ENCODE results near the gene MAP3K10. TPM values are rescaled to one million over a fixed set of nuclear protein-coding genes. Genes with fewer than 3 reads are reported as not detected.

The MAP3K10 gene
- total and polyA plus RNA-seq, 2 donors from 2014 or later, result 15.0 to 17.3 TPM

- Histone ChIP-seq H3K9ac (ENCODE audit: low read length in 3 of 3) (no peak overlapping the region), H3K27ac (ENCODE audit: low read depth in 2 of 2, low read length in 2 of 2) (no peak overlapping the region), H3K27me3 (ENCODE audit: control insufficient read depth, insufficient read depth, low read length) (no peaks in the 10 kb centered on the region), H3K4me3 (ENCODE audit: low read length in 3 of 3) (no peak overlapping the region), H3K4me1 (ENCODE audit: control insufficient read depth in 2 of 3, insufficient read depth in 2 of 3, low read depth in 1 of 3, low read length in 3 of 3) (peaks cover 0 to 10% (median 6%) of the 10 kb centered on the region in 3 donors), H3K36me3 (ENCODE audit: control insufficient read depth in 2 of 3, insufficient read depth in 3 of 3, low read length in 3 of 3) (peaks cover 4 to 49% (median 30%) of the 10 kb centered on the region in 3 donors), H3K9me3 (ENCODE audit: control insufficient read depth in 2 of 3, insufficient read depth in 1 of 3, low read length in 3 of 3) (no peaks in the 10 kb centered on the region)
- no peak for TF ChIP-seq CTCF (IDR thresholded peaks at IDR 0.05; ENCODE audit: borderline replicate concordance, extremely low read depth, insufficient read depth)
- intact Hi-C loops (cut with DNase I), result no loop called here
- no peak for FAIRE-seq
- no peak for DNase-seq
These were observed 49.1 kb downstream of the MAP3K10 start for GRCh38 chr19:40240332-40240731.

- peaks cover 0 to 12% (median 10%) of the 10 kb centered on the region in 3 donors for H3K4me1 ChIP-seq (ENCODE audit: control insufficient read depth in 2 of 3, insufficient read depth in 2 of 3, low read depth in 1 of 3, low read length in 3 of 3)
- no peak for TF ChIP-seq CTCF (IDR thresholded peaks at IDR 0.05; ENCODE audit: borderline replicate concordance, extremely low read depth, insufficient read depth)
- H3K36me3 ChIP-seq (ENCODE audit: control insufficient read depth in 2 of 3, insufficient read depth in 3 of 3, low read length in 3 of 3), result peaks cover 4 to 42% (median 24%) of the 10 kb centered on the region in 3 donors
- H3K9me3 ChIP-seq (ENCODE audit: control insufficient read depth in 2 of 3, insufficient read depth in 1 of 3, low read length in 3 of 3), result no peaks in the 10 kb centered on the region
- H3K9ac ChIP-seq (ENCODE audit: low read length in 3 of 3), result no peak overlapping the region
- intact Hi-C loops (cut with DNase I), result no loop called here
- H3K27ac ChIP-seq (ENCODE audit: low read depth in 2 of 2, low read length in 2 of 2), result peak overlapping the region in 1 of 2 donors; percentile 55
- FAIRE-seq, result no peak
- H3K4me3 ChIP-seq (ENCODE audit: low read length in 3 of 3), result no peak overlapping the region
- H3K27me3 ChIP-seq (ENCODE audit: control insufficient read depth, insufficient read depth, low read length), result no peaks in the 10 kb centered on the region
- DNase-seq, result no peak
These were observed 50.0 kb downstream of the MAP3K10 start for GRCh38 chr19:40241125-40241808.

- Histone ChIP-seq H3K4me1 (ENCODE audit: control insufficient read depth in 2 of 3, insufficient read depth in 2 of 3, low read depth in 1 of 3, low read length in 3 of 3) (peaks cover 0 to 12% (median 10%) of the 10 kb centered on the region in 3 donors), H3K9me3 (ENCODE audit: control insufficient read depth in 2 of 3, insufficient read depth in 1 of 3, low read length in 3 of 3) (no peaks in the 10 kb centered on the region), H3K4me3 (ENCODE audit: low read length in 3 of 3) (no peak overlapping the region), H3K27me3 (ENCODE audit: control insufficient read depth, insufficient read depth, low read length) (no peaks in the 10 kb centered on the region), H3K27ac (ENCODE audit: low read depth in 2 of 2, low read length in 2 of 2) (peak overlapping the region in 1 of 2 donors; percentile 55), H3K9ac (ENCODE audit: low read length in 3 of 3) (no peak overlapping the region), H3K36me3 (ENCODE audit: control insufficient read depth in 2 of 3, insufficient read depth in 3 of 3, low read length in 3 of 3) (peaks cover 4 to 36% (median 23%) of the 10 kb centered on the region in 3 donors)
- FAIRE-seq (no peak), DNase-seq (peak in 1 of 5 donors; percentile 66)
- intact Hi-C loops (cut with DNase I), result no loop called here
- no peak for TF ChIP-seq CTCF (IDR thresholded peaks at IDR 0.05; ENCODE audit: borderline replicate concordance, extremely low read depth, insufficient read depth)
These were observed 50.7 kb downstream of the MAP3K10 start for GRCh38 chr19:40241809-40242384.
